Esophagus squamous epithelium (tissue), 4 donors: ENCODE data around the gene UBE2R2.

Experiments
- POLR2A ChIP-seq, 4 donors: fragments of 450-650 bp; IDR thresholded peaks; one replicate each; pipeline ENCODE4 v1.6.1; 2017; ENCODE audit warnings: antibody characterized with exemption in 4 of 4, mild to moderate bottlenecking in 4 of 4, moderate library complexity in 3 of 4
- TF ChIP-seq, protein P1 (sequence below), 6 experiments: fragments of 450-650 bp in 4 of 6; fragments of 200-600 bp in 2 of 6; sonication (generic) in 2 of 6; IDR thresholded peaks; one replicate each; pipeline ENCODE4 v1.5.1; 2016 to 2019; ENCODE audit warnings: antibody characterized with exemption in 6 of 6, mild to moderate bottlenecking in 4 of 6, moderate library complexity in 4 of 6

- TF ChIP-seq, protein P1, sequence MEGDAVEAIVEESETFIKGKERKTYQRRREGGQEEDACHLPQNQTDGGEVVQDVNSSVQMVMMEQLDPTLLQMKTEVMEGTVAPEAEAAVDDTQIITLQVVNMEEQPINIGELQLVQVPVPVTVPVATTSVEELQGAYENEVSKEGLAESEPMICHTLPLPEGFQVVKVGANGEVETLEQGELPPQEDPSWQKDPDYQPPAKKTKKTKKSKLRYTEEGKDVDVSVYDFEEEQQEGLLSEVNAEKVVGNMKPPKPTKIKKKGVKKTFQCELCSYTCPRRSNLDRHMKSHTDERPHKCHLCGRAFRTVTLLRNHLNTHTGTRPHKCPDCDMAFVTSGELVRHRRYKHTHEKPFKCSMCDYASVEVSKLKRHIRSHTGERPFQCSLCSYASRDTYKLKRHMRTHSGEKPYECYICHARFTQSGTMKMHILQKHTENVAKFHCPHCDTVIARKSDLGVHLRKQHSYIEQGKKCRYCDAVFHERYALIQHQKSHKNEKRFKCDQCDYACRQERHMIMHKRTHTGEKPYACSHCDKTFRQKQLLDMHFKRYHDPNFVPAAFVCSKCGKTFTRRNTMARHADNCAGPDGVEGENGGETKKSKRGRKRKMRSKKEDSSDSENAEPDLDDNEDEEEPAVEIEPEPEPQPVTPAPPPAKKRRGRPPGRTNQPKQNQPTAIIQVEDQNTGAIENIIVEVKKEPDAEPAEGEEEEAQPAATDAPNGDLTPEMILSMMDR (IDR thresholded peaks at IDR 0.05) = no peak
- TF ChIP-seq POLR2A (IDR thresholded peaks at IDR 0.05) = no peak
Observed at GRCh38 chr9:33781736-33782135, 35.2 kb upstream of the UBE2R2 start.
